Neural cell (in vitro differentiated cells): ENCODE data around the gene GPR161.

Experiments
- CTCF ChIP-seq: fragments of 450-650 bp; IDR thresholded peaks from 2 replicates; pipeline ENCODE4 v1.5.1; 2014; ENCODE audit warnings: antibody characterized with exemption, mild to moderate bottlenecking, moderate library complexity; ENCODE audit not compliant: poor library complexity, severe bottlenecking
- EP300 ChIP-seq: fragments of 450-650 bp; conservative IDR thresholded peaks from 2 replicates; pipeline ENCODE4 v1.6.1; 2014; ENCODE audit warnings: antibody characterized with exemption, mild to moderate bottlenecking, moderate library complexity; ENCODE audit not compliant: poor library complexity, severe bottlenecking
- EZH2 ChIP-seq: fragments of 200-600, 300-800 bp; shearing (Covaris generic), sonication (generic); IDR thresholded peaks from 2 replicates; pipeline ENCODE4 v1.6.1; 2014; ENCODE audit warnings: antibody characterized with exemption, low read length, borderline replicate concordance, mild to moderate bottlenecking; ENCODE audit not compliant: insufficient read depth, poor library complexity, severe bottlenecking
- POLR2AphosphoS5 ChIP-seq: IDR thresholded peaks from 2 replicates; pipeline ENCODE4 v1.6.1; 2012
- RAD21 ChIP-seq: fragments of 450-650 bp; conservative IDR thresholded peaks from 2 replicates; pipeline ENCODE4 v1.6.1; 2014; ENCODE audit warnings: antibody characterized with exemption, mild to moderate bottlenecking, moderate library complexity
- SMC3 ChIP-seq: fragments of 450-650 bp; conservative IDR thresholded peaks from 2 replicates; pipeline ENCODE4 v1.6.1; 2014; ENCODE audit warnings: antibody characterized with exemption, mild to moderate bottlenecking, moderate library complexity; ENCODE audit not compliant: poor library complexity

GRCh38 chr1:168170564-168171508, 34.1 kb upstream of the GPR161 start:
- TF ChIP-seq CTCF, result no peak
- TF ChIP-seq RAD21, result no peak
- TF ChIP-seq EZH2, result no peak
- no peak for TF ChIP-seq EP300
- TF ChIP-seq POLR2AphosphoS5, result no peak
- TF ChIP-seq SMC3, result no peak
